ENCODE results near the gene TSKS.
A peak's percentile ranks its signal among the peaks of the same experiment; 100 is the strongest.

Gene TSKS

DNA sequence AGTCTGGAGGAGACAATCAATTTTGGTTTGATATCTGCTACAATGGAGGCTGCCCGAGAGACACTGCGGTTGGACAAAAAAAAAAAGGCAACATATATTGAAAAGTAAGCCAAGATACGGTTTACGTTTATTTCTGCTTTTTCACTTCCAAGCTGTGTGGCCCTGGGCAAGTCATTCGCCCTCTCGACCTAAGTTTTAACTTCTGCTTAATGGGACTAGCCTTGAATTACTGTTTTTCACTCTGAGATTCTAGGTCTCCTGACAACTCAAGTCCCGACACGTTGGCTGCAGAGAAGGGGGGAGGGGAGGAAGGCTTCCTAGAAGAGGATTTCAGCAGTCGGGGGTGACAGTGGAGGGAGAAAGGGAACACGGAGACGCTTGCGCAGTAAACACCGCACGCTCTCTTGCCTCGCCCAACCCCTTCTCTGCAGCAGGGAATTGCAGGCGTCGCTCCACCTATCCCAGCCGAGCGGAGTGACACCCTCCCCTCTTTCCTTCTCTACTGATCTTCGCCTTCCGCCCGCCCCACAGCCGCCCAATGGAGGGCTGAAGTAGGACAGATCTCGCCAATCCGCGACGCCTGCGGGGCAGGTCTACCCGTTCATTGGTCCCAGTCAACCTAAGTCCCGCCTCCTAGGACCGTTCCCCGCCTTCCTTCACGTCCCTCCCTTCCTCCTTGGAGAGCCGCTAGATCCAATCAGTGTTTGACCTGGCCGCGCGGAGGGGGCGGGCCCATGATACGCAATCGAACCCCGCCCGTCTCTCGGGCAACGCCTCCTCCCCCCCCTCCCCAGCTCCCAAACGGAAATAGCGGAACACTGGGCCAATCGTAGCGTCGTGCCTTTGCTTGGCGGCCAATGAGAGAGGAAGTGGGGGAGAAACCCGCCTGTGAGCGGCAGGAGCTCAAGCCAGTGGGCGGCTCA is 3.2 kb upstream of the TSKS start:
- ATAC-seq (replicated peaks) (peak; percentile 91 to 92), DNase-seq (peak; percentile 99)
- Mint-ChIP-seq H3K27me3 (no peaks in the 10 kb centered on the region), H3K9me3 (no peaks in the 10 kb centered on the region), H3K36me3 (peaks cover 3 to 11% of the 10 kb centered on the region in 2 donors), H3K4me1 (peaks cover 25 to 26% of the 10 kb centered on the region in 2 donors), H3K27ac (peak overlapping the region; percentile 98), H3K4me3 (peak overlapping the region; percentile 83 to 99)

DNA sequence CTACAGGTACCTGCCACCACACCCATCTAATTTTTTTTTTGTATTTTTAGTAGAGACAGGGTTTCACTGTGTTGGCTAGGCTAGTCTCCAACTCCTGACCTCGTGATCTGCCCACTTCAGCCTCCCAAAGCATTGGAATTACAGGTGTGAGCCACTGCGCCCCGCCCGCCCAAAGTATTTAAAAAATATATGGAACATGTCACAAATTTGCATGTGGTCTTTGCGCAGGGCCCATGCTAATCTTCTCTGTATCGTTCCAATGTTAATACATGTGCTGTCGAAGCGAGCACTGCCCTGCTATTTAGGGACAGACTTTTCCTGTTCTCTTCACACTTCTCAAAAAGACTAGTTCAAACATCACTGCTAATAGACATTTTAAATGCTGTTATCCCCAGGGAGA is 1.2 kb upstream of the TSKS start:
- Mint-ChIP-seq H3K4me3 (no peak overlapping the region), H3K27ac (no peak overlapping the region)

DNA sequence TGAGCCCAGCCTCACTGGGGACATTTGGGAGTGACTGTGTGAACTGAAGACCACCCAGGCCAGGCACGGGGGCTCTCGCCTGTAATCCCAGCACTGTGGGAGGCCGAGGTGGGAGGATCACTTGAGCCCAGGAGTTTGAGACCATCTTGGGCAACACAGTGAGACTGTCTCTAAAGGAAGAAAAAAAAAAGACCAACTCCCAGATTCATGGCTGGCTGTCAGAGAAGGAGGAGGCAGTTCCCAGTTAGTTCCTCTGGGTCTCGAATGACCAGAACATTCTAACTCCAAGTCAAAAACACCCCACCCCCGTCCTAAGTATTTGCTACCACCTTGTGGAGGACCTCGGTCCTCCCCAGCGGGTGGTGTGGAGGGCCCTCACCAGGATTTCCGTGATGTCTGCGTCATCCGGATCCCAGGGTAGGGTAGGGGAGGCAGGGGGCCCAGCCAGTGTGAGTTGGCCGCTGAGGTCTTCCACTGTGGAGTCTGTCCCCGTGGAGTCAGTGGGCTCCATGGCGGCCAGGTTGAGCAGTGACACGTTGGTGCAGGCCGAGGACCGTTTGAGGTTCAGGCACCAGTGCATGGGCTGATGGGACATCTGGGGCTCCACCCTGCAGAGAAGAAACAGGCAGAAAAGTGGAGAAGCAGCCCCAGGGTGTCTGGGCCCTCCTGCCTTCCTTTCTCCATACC is 1.3 kb downstream of the TSKS start:
- H3K27ac Mint-ChIP-seq: peak overlapping the region; percentile 51
- peaks cover 0 to 5% of the 10 kb centered on the region in 2 donors for H3K27me3 Mint-ChIP-seq
- no peaks in the 10 kb centered on the region for H3K9me3 Mint-ChIP-seq
- H3K4me1 Mint-ChIP-seq: peaks cover 2 to 6% of the 10 kb centered on the region in 2 donors
- DNase-seq (no peak), ATAC-seq (replicated peaks) (no peak)
- H3K36me3 Mint-ChIP-seq: no peaks in the 10 kb centered on the region
- H3K4me3 Mint-ChIP-seq: no peak overlapping the region

More for the DNA sequence above, 1.2 kb upstream of the TSKS start:
- H3K27me3 Mint-ChIP-seq: no peaks in the 10 kb centered on the region
- H3K36me3 Mint-ChIP-seq: peaks cover 3 to 8% of the 10 kb centered on the region in 2 donors
- ATAC-seq (replicated peaks) (no peak), DNase-seq (no peak)
- H3K4me1 Mint-ChIP-seq: peaks cover 20 to 25% of the 10 kb centered on the region in 2 donors
- H3K9me3 Mint-ChIP-seq: no peaks in the 10 kb centered on the region

DNA sequence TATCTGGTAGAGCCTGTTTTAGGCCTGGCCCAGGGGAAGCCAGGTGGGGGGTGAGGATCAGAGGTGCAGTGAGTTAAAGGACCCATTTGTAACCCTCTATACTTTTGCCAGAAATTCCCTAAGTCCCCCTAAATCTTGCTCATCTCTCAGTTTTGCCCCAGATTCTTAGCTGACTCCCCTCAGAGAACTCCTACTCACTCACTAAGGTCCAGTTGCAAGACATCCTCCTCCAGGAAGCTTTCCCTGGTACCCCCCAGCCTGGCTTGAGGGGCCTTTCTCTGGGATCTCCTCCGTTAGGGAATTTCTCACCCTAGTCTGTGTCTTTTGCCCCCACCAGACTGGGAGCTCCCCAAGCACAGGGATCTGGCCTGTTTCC is 1.9 kb downstream of the TSKS start:
- Mint-ChIP-seq H3K4me1 (peaks cover 2 to 6% of the 10 kb centered on the region in 2 donors), H3K27me3 (peaks cover 0 to 5% of the 10 kb centered on the region in 2 donors), H3K36me3 (no peaks in the 10 kb centered on the region), H3K27ac (peak overlapping the region; percentile 51), H3K9me3 (no peaks in the 10 kb centered on the region), H3K4me3 (no peak overlapping the region)
- ATAC-seq (replicated peaks) (no peak), DNase-seq (no peak)

DNA sequence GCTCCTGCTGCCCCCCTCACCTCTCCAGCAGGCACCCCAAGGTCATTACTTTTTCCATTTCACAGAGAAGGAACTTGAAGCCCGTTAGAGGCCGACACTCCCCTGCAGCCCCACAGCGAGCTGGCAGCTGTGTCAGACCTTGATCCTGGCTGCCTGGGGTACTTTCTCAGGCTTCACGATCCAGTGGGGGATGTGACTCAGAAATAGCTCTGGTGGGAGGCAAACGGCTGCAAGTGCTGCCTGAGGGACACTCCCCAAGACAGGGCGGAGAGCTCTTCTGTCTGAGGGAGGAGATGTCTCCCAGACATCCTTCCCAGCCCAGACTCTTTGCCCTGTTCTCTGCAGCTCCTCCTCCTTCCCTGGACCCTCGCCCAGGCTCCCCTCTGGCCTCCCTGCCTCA is 4.8 kb downstream of the TSKS start:
- Mint-ChIP-seq H3K9me3 (peaks cover 0 to 4% of the 10 kb centered on the region in 2 donors), H3K4me1 (peaks cover 0 to 2% of the 10 kb centered on the region in 2 donors), H3K27me3 (peaks cover 0 to 5% of the 10 kb centered on the region in 2 donors), H3K27ac (no peak overlapping the region), H3K36me3 (peaks cover 0 to 4% of the 10 kb centered on the region in 2 donors), H3K4me3 (no peak overlapping the region)
- DNase-seq: no peak
- no peak for ATAC-seq (replicated peaks)

DNA sequence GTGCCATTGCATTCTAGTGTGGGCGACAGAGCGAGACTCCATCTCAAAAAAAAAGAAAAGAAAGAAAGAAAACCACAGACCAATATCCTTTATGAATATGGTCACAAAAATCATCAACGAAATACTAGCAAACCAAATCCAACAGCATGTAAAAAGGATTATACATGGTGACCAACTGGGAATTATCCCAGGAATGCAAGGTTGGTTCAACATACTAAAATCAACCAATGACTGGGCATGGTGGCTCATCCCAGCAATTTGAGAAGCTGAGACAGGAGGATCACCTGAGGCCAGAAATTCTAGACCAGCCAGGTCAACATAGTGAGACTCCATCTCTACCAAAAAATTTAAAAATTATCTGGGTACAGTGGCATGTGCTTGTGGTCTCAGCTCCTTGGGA is 7.2 kb downstream of the TSKS start:
- Mint-ChIP-seq H3K36me3 (peaks cover 0 to 4% of the 10 kb centered on the region in 2 donors), H3K9me3 (peaks cover 0 to 4% of the 10 kb centered on the region in 2 donors), H3K27ac (no peak overlapping the region), H3K4me3 (no peak overlapping the region), H3K27me3 (peaks cover 0 to 5% of the 10 kb centered on the region in 2 donors), H3K4me1 (no peaks in the 10 kb centered on the region)
- ATAC-seq (replicated peaks) (no peak), DNase-seq (no peak)

DNA sequence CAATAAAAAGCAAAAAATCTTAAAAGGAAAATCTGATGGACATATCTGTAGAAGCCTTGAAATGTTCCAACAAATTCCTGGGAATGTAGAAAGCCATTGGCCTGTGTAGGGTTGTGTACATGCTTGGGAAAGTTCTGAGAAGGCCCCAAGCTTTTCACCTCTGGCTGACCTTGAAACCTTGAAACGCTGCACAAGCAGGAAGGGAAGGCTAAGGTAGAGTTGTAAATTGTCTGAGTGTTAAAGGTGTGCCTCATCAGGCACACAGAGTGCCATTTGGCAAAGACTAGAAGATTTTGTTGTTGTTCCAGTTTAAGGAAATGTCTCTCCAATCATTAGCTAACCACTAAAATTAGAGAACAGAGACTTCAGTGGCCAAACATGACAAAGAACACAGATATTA is 10.4 kb downstream of the TSKS start:
- Mint-ChIP-seq H3K4me1 (no peaks in the 10 kb centered on the region), H3K4me3 (no peak overlapping the region), H3K9me3 (peaks cover 0 to 4% of the 10 kb centered on the region in 2 donors), H3K36me3 (peaks cover 0 to 4% of the 10 kb centered on the region in 2 donors), H3K27ac (no peak overlapping the region), H3K27me3 (peaks cover 8 to 20% of the 10 kb centered on the region in 2 donors)
- DNase-seq (no peak), ATAC-seq (replicated peaks) (no peak)

DNA sequence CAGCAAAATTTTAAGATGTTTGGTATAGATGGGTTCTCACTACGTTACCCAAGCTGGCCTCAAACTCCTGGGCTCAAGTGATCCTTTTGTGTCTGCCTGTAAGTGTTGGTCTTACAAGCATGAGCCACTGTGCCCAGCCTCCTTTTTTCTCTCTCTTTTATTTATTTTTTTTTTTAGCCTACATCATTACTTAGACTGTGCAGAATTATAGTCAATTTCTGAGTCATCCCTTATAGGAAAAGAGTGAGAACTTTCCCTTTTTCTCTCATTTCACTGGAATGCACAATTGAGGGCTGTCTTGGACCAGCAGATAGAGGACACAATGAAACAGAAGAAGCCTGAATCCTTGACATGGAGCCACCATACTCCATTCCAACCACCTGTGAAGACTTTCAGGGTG is 13.3 kb downstream of the TSKS start:
- peaks cover 23 to 25% of the 10 kb centered on the region in 2 donors for H3K27me3 Mint-ChIP-seq
- peaks cover 0 to 3% of the 10 kb centered on the region in 2 donors for H3K4me1 Mint-ChIP-seq
- no peak overlapping the region for H3K27ac Mint-ChIP-seq
- DNase-seq (no peak), ATAC-seq (replicated peaks) (no peak)
- H3K4me3 Mint-ChIP-seq: no peak overlapping the region
- peaks cover 0 to 2% of the 10 kb centered on the region in 2 donors for H3K9me3 Mint-ChIP-seq
- H3K36me3 Mint-ChIP-seq: peaks cover 0 to 2% of the 10 kb centered on the region in 2 donors

DNA sequence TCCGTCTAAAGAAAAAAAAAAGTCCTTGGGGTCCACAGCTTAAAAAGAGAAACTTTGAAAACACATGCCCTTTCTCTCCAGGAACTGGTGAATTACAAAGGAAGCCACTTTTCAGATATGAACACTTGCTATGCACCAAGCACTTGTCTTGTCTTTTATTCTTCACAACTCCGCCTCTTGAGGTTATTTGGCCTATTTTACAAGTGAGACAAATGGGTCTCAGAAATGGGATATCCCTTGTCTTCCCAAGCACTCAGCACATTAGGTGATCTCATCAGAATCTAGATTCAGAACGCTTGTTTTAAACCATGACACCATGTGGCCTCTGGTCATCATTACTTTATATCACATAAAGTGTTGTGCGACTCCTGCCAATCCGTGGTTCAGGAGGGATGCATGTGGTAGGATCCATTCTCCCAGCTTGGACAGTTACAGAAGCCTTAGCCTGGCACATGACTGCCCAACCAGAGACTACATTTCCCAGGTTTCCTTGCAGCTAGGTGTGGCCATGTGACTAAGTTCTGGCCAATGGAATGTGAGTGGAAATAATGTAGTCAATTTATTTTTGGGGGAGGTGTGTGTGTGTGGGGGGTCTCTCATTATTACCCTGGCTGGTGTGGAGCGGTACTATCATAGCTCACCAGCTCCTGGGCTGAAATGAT is 13.9 kb downstream of the TSKS start:
- H3K4me3 Mint-ChIP-seq: no peak overlapping the region
- DNase-seq (no peak), ATAC-seq (replicated peaks) (no peak)
- H3K27ac Mint-ChIP-seq: no peak overlapping the region
- H3K4me1 Mint-ChIP-seq: peaks cover 0 to 3% of the 10 kb centered on the region in 2 donors
- peaks cover 0 to 2% of the 10 kb centered on the region in 2 donors for H3K9me3 Mint-ChIP-seq
- H3K27me3 Mint-ChIP-seq: peaks cover 24 to 25% of the 10 kb centered on the region in 2 donors
- peaks cover 0 to 2% of the 10 kb centered on the region in 2 donors for H3K36me3 Mint-ChIP-seq

DNA sequence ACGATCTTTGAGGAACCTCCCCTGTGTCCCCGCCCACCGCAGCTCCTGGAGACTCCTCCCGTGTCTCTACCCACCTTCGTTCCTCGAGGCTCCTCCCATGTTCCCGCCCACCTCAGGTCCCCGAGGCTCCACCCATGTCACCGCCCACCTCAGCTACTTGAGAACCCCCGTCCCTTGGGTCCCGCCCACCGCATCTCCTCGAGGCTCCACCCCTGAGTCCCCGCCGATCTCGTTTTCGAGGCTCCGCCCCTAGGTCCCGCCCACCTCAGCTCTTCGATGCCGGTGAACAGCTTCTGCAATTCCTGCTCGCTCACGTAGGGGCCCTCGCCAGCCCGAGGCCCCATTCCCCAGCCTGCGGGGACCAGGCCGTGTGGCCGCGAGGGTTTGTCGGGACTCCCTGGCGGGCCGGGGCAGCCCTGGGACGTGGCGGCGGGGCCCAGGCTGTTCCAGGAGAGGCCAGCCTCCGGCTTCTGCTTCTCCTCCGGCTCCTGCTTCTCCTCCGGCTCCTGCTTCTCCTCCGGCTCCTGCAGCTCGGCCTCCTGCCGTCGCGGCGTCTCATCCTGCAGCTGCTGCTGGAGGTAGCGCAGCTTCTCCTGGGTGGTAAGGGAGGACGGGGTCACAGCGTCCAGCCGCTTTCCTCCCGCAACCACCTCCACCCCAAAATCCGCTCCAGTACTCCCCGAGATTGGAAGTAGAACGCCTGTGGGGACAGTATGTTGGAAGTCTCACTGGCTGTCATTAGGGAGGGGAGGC is 16.7 kb downstream of the TSKS start:
- peaks cover 0 to 2% of the 10 kb centered on the region in 2 donors for H3K9me3 Mint-ChIP-seq
- H3K36me3 Mint-ChIP-seq: peaks cover 0 to 2% of the 10 kb centered on the region in 2 donors
- DNase-seq: peak; percentile 59
- ATAC-seq (replicated peaks): peak; percentile 67 to 70
- H3K4me3 Mint-ChIP-seq: peak overlapping the region; percentile 15 to 25
- H3K27ac Mint-ChIP-seq: no peak overlapping the region
- peaks cover 0 to 3% of the 10 kb centered on the region in 2 donors for H3K4me1 Mint-ChIP-seq
- H3K27me3 Mint-ChIP-seq: peaks cover 24 to 25% of the 10 kb centered on the region in 2 donors

DNA sequence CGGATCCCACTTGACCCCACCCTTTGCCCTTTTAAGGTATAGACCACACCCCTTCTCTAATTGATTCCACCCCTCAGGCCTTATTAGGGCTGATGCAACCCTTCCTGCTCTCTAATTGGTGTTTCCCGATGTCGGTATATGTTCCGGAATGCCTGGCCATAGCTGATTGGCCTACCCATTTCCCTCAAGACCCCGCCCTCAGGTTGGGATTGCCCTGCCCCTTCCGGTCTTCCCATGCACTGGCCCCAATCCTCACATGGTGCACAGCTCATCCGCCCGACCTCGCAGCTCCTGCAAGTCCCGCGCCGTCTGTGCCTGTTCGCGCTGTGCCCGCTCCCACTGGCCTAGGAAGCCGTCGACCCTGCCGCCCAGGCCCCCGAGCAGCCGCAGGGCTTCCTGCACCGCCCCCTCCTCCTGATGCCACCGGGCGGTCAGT is 18.1 kb downstream of the TSKS start:
- Mint-ChIP-seq H3K9me3 (peaks cover 0 to 2% of the 10 kb centered on the region in 2 donors), H3K36me3 (peaks cover 0 to 2% of the 10 kb centered on the region in 2 donors), H3K4me3 (no peak overlapping the region), H3K27ac (no peak overlapping the region), H3K4me1 (peaks cover 0 to 3% of the 10 kb centered on the region in 2 donors), H3K27me3 (peaks cover 19 to 24% of the 10 kb centered on the region in 2 donors)
- no peak for ATAC-seq (replicated peaks)
- DNase-seq: no peak

DNA sequence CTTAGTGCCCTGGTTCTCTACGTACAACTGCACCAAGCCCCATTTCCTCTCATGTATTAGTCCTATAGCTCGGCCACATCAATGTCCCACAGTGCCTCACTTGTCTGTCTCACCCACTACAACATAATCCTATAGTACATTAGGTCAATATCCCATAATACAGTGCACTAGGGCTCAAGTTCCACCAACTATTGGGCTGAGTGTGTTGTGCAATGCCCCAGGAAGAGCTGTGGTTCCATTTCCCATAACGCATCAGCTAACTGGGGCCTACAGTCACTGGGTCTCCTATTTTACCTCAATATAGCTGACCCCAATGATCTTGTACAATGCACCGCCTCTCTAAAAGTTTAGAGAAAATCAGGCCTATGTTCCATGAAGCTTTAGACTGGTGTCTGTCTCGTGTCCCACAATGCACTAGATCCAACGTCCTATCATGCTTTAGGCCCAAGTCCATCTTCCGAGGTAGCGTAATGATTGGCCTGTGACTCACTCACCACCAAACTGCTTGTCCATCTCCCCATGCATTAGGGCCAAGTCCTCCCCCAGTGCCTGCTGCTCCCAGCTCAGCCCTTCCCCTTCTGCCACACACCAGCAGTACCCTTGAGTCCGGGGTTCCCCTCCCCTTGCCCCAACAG is 21.8 kb downstream of the TSKS start:
- peaks cover 6 to 8% of the 10 kb centered on the region in 2 donors for H3K4me1 Mint-ChIP-seq
- peaks cover 0 to 8% of the 10 kb centered on the region in 2 donors for H3K27me3 Mint-ChIP-seq
- peaks cover 0 to 2% of the 10 kb centered on the region in 2 donors for H3K9me3 Mint-ChIP-seq
- H3K4me3 Mint-ChIP-seq: no peak overlapping the region
- peaks cover 0 to 2% of the 10 kb centered on the region in 2 donors for H3K36me3 Mint-ChIP-seq
- ATAC-seq (replicated peaks): no peak
- DNase-seq: no peak
- no peak overlapping the region for H3K27ac Mint-ChIP-seq

DNA sequence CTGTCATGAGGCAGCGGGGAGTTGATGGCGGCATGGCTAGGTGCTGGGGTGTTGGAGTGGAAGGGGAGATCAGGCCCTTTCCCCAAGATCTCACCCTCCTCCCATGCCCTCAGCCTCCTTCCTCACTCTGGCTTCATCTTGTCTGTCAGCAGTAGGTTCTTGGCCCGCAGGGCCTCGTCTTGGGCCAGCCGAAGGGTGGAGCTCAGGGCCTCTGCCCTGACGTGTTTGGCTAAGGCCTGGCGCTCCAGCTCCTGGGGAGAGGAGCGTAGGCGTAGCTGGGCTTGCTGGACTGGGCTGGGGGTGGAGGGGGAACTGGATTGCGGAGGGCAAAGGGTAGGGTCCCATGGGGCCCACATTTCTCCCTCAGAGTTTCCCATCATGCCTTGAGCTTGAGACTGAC is 23.2 kb downstream of the TSKS start:
- no peak for ATAC-seq (replicated peaks)
- H3K9me3 Mint-ChIP-seq: no peaks in the 10 kb centered on the region
- no peak overlapping the region for H3K27ac Mint-ChIP-seq

More for the DNA sequence above, 23.2 kb downstream of the TSKS start:
- H3K36me3 Mint-ChIP-seq: no peaks in the 10 kb centered on the region
- H3K27me3 Mint-ChIP-seq: peaks cover 0 to 3% of the 10 kb centered on the region in 2 donors
- no peak for DNase-seq
- H3K4me3 Mint-ChIP-seq: no peak overlapping the region
- peaks cover 3 to 8% of the 10 kb centered on the region in 2 donors for H3K4me1 Mint-ChIP-seq
